Measurements from ENCODE around the gene FBXO31. TPM values are rescaled to one million over a fixed set of nuclear protein-coding genes. Genes with fewer than 3 reads are reported as not detected.

FBXO31 gene
- total and polyA plus RNA-seq, 2 of the 13 experiments (the other 11 are each of a cell fraction or from before 2014, with no cell fraction given): 92.4 to 101 TPM

DNA sequence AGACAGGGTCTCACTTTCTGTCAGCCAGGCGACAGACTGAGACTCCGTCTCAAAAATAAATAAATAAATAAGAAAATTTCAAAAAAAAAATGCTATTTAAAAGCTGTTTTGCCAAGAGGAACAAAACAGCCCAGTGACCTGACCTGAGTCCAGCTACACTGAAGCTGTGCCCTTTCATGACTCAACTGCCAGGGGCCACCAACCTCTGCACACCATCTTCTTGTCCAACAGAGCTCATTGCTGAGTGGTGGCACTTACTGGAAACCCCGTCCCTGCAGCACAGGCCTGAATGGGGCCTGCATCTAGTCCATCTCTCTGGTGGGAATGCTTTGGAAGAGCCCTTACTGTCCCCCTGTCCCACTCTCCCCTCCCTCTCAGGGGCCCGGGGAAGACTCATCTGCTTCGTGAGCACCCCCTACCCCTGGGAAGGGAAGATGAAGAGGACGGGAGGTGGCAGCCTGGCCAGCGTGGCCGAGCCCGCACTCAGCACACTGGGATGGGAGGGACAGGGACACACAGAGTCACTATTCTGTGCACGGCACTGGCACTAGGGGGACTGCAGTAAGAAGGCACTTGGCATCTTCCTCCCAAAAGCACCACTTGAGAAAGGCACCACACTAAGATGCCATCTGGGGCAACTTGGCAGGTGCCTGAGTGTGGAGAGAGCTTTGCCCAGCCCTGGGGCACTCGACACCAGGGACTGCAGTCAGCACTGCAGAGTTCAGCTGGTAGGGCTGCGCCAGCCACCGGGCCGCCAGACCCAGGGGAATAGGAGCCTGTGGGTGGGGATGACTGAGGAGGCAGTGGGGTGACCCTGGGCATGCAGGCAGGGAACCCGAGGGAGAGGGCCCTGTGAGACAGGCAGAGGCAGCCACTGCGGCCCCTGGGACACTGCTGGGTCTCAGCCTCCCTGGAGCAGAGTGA is 13.5 kb downstream of the FBXO31 start:
- no peak overlapping the region for H3K4me3 ChIP-seq (replicated peaks in 1 of 3; ENCODE audit: insufficient read depth in 1 of 3, low read depth in 2 of 3, low read length in 3 of 3)
- FAIRE-seq (no peak), DNase-seq (ENCODE audit: low spot score) (no peak), ATAC-seq (peak; percentile 22)
- no peaks in the 10 kb centered on the region for H3K9me3 ChIP-seq (ENCODE audit: low read length)
- H3K27ac ChIP-seq (ENCODE audit: extremely low read length, insufficient read depth, low read length): no peak overlapping the region
- in situ Hi-C loops (cut with HindIII; ENCODE audit: extremely low pct_ligation_motif_present, low pct_unique_long_range_greater_than_20kb) (no loop called here), intact Hi-C loops (cut with micrococcal nuclease; ENCODE audit: unreplicated experiment) (loop anchor here (2.0 kb wide), 1 partner anchor 15 kb away; no protein-coding TSS in a partner anchor)
- ChIA-PET POLR2A (interaction anchor here (0.8 to 18.0 kb wide), 5 partner anchors 8 to 24 kb away, joined by 3 to 265 read pairs (median 3); partner anchors contain the start of gene FBXO31), CTCF (ENCODE audit: low intra/inter-chr PET ratio, low total read pairs) (no interaction called here)
- no peak overlapping the region for H3K4me2 ChIP-seq (ENCODE audit: low read depth, low read length)
- H3K79me2 ChIP-seq (ENCODE audit: insufficient read depth, low read length): peaks cover 98% of the 10 kb centered on the region
- H3K9ac ChIP-seq (ENCODE audit: insufficient read depth, low read depth, low read length): no peak overlapping the region
- H3K27me3 ChIP-seq (ENCODE audit: control insufficient read depth in 1 of 2, insufficient read depth in 2 of 2, low read length in 2 of 2): no peaks in the 10 kb centered on the region
- H3K4me1 ChIP-seq (ENCODE audit: insufficient read depth, low read length): peaks cover 86% of the 10 kb centered on the region
- WGBS (ENCODE audit: low lambda C conversion rate): 93% methylated on average over 15 of the region's 16 CpGs
- peaks cover 99% of the 10 kb centered on the region for H4K20me1 ChIP-seq (ENCODE audit: insufficient read depth, low read length)
- H2AFZ ChIP-seq (ENCODE audit: low read length): no peak overlapping the region
- BruUV-seq (replicated peaks): no TSS peak
- 0 out of 2 replicates have a peak, but pooled peaks have one; percentile 46 for TF ChIP-seq LBX2 (CRISPR knock-in tag; IDR thresholded peaks at IDR 0.05; ENCODE audit: borderline replicate concordance)
- TF ChIP-seq MATR3 (CRISPR knock-in tag; IDR thresholded peaks at IDR 0.05): no peak
- TF ChIP-seq AGO2 (optimal IDR thresholded peaks at IDR 0.05; ENCODE audit: low read depth, low read length): peak; percentile 91
- peak; percentile 54 for TF ChIP-seq RBFOX2 (IDR thresholded peaks at IDR 0.05; ENCODE audit: low read depth, low read length)
- TF ChIP-seq ZBTB26 (CRISPR knock-in tag; IDR thresholded peaks at IDR 0.05; ENCODE audit: borderline replicate concordance): no peak
- TF ChIP-seq MED13 (CRISPR knock-in tag; IDR thresholded peaks at IDR 0.05): no peak
- 0 out of 2 replicates have a peak, but pooled peaks have one; percentile 47 for TF ChIP-seq POLR2AphosphoS2 (IDR thresholded peaks at IDR 0.05; ENCODE audit: low read depth, low read length)
- no peak for TF ChIP-seq ZNF33A (CRISPR knock-in tag; IDR thresholded peaks at IDR 0.05; ENCODE audit: borderline replicate concordance)
- no peak for TF ChIP-seq ZNF768 (CRISPR knock-in tag; IDR thresholded peaks at IDR 0.05)
- TF ChIP-seq STAG1 (CRISPR knock-in tag; IDR thresholded peaks at IDR 0.05): no peak
- TF ChIP-seq ZNF230 (CRISPR knock-in tag; IDR thresholded peaks at IDR 0.05): no peak
- peak; percentile 34; the same call in 1 of the 2 replicates for TF ChIP-seq ZNF891 (CRISPR knock-in tag; IDR thresholded peaks at IDR 0.05)
- no peak for TF ChIP-seq LRRFIP1 (CRISPR knock-in tag; conservative IDR thresholded peaks at IDR 0.05)
- no peak for TF ChIP-seq HNRNPUL1 (IDR thresholded peaks at IDR 0.05; ENCODE audit: low read depth, low read length)
- TF ChIP-seq POLR2A (IDR thresholded peaks at IDR 0.05; ENCODE audit: insufficient read depth in 1 of 2, low read depth in 2 of 2, low read length in 2 of 2): 0 out of 4 replicates have a peak, but pooled peaks of 1 of the 2 experiments have one; percentile 25
- peak; percentile 71 for TF ChIP-seq RBM22 (optimal IDR thresholded peaks at IDR 0.05; ENCODE audit: low read length)
- TF ChIP-seq ZNF264 (CRISPR knock-in tag; IDR thresholded peaks at IDR 0.05): no peak
- no peak for TF ChIP-seq ZNF234 (CRISPR knock-in tag; conservative IDR thresholded peaks at IDR 0.05)
- peak; percentile 38; the same call in 1 of the 2 replicates for TF ChIP-seq BORCS8-MEF2B (CRISPR knock-in tag; IDR thresholded peaks at IDR 0.05)
- TF ChIP-seq, protein P1, sequence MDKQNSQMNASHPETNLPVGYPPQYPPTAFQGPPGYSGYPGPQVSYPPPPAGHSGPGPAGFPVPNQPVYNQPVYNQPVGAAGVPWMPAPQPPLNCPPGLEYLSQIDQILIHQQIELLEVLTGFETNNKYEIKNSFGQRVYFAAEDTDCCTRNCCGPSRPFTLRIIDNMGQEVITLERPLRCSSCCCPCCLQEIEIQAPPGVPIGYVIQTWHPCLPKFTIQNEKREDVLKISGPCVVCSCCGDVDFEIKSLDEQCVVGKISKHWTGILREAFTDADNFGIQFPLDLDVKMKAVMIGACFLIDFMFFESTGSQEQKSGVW (CRISPR knock-in tag; IDR thresholded peaks at IDR 0.05; ENCODE audit: borderline replicate concordance): no peak
- H3K36me3 ChIP-seq (replicated peaks in 1 of 2; ENCODE audit: control insufficient read depth in 1 of 2, insufficient read depth in 2 of 2, low read length in 2 of 2): peaks cover 40 to 87% of the 10 kb centered on the region in 2 experiments

Measured in HepG2 (cell line).